Stimulated activated CD4-positive, alpha-beta T cell treated with anti-CD3 and anti-CD28 coated beads, Interleukin-4, amount 100 ng/mL, for 24 hours (primary cell): ENCODE data around the gene XYLT1.
"Not testable (repeated sequence)": the region's sequence is repeated elsewhere in the genome, so short reads cannot be mapped to it uniquely, and the experiment has no call there.

Source experiments
- DNase-seq: peaks from one replicate; pipeline ENCODE4 v3.0.0-alpha.2; 2020

XYLT1 gene

DNA sequence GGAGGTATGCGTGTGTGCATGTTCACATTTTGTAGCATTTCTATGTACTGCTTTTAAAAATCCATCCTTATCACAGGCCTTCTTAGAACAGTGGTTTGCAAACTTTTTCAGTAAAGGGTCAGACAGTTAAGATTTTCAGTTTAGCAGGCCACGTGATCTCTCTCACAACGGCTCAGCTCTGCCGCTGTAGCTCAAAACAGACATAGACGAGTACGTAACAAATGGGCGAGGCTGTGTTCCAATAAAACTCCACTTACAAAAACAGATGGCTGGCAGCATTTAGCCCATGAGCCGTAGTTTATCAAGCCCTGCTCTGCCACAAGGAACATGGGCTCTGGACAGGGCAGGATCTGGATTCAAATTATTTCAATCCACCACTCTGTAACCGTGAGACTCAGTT is 141.8 kb downstream of the XYLT1 start:
- no peak for DNase-seq

DNA sequence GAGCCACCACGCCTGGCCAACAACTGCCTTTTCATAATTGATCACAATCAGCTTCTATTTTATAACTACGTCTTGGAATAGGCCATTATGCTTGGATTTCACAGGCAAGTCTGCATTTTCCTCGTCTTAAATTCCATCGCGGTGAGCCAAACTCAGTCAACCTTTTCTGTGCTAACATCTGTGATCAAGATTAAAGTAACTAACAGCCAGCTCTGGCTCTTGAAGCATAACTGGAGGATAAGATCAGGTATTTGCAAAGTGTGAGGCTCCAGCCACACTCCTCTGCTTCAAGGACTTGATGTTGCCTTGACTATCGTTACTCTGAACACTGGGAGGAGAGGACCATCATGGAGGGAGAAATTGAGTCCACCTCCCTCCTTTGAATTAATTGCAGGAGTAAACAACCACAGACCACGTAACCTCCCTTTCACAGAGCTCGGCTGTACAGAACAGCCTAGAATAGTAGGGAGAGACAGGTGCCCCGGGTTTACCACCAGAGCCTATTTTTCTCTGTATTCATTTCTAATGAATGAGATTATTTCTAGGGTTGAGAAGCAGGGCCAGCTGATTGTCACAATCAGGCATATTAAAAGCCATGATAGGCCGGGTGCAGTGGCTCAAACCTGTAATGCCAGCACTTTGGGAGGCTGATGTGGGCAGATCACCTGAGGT is 143.0 kb downstream of the XYLT1 start:
- no peak for DNase-seq

DNA sequence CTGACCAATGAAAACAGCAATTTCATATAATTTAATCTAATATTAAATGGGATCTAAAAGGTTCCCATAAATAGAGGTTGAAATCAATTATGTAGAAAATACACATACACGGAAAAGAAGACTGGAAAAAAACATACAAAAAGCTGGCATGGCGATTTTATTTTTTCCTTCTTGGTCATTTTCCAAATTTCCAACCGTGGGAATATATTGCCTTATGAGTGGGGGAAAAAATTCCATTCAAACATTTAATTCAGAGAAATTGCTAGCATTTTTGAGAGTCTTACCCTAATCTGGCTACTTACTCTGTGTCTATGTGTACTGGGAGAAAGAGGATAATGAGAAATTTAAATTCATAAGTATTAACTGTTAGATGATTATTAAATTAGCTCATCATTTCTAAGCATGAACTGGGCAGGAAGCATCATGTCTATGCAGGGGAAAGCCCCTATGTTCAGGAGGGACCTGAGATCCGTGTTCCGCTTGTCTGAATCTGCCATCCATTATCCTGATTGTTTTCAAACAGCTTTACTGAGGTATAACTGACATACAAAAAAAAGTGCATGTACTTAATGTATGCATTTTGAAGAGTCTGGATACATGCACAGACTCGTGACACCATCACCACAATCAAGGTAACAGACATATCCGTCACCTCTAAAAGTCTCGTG is 145.2 kb downstream of the XYLT1 start:
- DNase-seq = no peak

DNA sequence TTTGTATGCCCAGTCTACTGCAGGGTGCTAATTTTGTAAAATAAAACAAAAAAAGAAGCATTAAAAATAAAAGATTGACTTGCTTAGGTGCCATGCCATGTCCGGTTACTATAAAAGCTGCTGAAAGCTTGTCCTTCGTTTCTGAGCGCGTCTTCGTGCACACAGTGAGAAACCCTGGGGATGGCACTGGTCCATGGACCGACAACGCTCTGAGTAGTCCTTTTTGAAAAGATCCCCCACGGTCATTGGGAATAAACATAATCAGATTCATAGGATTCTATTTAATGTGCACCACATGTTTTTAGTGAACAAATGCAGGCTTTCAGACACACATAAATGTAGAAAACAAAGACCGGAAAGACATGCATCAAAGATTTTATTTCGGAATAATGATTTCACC is 146.3 kb downstream of the XYLT1 start:
- DNase-seq = no peak

DNA sequence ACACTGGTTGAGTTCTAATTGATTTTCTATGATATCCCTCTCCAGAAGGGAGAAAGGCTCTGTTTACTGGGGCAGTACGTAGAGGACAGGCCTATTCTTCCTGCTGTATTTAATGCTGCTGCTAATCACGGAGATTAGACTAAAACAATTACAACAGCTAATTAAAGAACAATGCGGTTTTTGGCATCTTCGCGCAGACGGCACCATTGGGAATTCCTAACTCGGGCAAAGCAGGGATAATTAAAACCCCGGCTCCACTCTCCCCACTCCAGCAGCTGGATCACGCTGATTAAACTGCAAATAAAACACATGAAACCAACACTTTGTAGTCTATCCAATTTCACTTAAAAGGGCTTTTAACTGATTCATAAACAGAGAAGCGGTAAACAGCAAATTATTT is 147.6 kb downstream of the XYLT1 start:
- DNase-seq = no peak

DNA sequence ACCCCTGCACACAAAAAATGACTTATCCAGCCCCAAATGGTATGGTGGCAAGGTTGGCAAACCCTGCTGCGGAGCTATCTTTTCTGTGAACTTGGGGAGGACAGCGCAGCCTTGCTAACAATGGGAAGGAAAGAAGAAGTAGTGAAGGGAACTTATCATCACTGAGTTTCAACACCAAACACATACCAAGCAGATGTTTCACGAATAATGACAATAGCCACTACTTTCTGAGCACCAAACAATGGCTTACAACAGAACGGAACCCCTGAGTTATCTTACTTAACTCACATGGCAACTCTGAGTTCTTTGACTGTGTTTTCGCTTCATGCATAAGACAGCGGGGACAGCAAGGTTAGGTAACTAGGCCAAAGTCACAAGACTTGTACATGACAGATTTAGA is 148.9 kb downstream of the XYLT1 start:
- DNase-seq = no peak

DNA sequence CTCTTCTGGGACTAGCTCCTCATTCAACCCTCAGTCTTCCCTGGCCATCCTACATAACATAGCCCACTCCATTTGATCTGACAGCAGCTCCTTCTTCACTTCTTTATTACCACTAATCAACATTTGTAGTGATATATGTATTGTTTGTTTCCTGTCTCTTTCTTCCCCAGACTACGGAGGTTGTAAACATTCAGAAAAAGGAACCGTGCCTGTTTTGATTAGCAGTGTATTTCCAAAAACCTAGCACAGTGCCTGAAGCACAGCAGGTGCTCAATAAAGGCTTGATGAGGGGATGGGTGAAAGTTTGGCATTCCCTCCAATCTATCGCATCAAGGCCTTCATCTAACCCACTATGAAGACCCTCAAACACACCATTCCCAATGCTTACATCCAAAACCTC is 150.8 kb downstream of the XYLT1 start:
- DNase-seq = no peak

DNA sequence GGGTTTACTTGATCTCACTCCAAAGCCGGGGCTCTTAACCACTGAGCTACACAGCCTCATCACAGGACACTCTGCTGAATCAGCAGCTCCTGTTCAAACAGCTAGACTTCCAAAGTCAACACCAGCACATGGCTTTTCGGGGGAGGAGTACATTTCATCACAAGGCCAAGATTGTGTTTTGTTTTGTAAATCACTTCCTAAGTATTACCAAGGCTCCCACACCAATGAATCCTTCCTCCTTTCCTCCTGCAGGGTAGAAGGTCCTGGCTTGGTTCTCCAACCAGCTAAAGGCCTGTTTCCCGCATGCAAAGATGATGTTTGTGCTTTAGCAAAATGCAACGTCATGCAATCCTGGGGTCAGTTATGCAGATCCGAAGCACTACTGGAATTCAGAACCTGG is 152.5 kb downstream of the XYLT1 start:
- DNase-seq = no peak

DNA sequence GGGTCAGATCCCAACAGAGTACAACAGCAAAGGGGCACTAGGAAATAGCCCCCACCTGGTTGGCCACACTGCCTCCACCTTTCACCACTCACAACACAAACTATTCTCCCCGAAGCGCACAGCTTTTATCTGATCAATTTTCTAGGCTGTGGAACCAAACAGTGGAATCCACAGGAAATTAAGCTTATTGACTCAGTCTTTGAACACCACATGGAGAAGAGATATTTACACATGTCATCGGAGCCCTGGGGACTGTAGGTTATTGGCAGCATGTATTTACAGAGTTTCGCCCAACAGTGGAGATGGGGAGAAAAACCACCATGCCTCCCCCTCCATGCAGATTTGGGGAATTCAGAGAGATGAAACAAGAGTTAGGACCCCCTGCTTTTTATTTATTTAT is 154.8 kb downstream of the XYLT1 start:
- no peak for DNase-seq

DNA sequence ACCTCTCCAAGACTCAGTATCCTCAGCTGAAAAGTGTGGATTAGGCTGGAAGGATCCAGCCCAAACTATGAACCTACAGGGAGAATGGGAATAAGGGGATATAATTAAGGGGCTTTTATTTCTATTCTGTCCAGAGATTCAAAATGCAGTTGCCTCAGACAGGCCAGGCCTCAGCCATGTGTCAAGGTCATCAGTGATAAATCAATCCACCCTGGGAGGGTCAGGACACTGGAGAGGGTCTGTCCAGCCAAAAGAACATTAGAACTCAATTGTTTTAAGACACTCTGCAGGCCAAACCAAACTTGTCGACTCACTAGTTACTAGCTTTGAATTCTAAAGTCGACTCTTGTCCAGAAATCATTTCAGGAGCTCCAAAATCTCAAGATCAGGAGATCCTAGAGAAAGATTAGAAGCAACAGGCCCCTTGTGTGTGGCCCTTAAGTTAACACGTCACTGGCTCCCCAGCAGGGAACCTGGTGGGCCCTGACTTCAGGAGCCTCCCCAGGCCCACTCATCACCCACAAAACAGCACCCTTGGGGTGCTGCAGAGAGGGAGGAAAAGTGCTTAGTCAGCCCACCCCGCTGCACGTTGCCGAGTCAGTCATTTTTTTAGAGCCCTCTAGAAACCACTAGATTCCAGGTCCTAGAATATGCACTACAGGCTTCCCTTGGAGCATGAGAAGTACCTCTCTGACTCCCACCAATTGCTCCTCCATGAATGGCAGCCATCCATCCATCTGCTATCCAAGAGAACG is 156.8 kb downstream of the XYLT1 start:
- no peak for DNase-seq

DNA sequence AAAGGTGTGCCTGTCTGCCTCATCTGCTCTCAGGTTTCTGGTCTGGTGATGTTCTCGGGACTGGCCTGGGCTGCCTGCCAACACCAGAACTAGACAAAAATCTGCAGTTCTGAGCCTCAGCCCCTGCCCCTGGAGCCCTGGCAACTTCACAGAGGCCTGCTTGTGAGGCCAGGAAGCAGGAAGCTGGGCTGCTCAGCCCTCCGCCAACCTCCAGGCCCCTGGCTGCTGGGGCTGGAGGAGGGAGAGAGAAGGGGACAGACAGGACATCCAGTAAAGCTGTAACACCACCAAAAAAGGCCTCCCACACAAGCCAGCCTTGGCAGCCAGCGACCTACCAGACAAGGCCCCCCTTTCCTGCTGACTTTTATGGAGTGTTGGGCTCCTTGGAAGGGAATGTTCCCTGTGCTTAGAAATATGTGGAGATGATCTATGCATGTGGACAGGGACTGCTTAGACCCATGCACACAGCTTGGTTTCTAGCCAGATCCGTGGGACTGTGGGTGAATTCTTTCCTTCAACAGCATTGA is 157.6 kb downstream of the XYLT1 start:
- DNase-seq = no peak

DNA sequence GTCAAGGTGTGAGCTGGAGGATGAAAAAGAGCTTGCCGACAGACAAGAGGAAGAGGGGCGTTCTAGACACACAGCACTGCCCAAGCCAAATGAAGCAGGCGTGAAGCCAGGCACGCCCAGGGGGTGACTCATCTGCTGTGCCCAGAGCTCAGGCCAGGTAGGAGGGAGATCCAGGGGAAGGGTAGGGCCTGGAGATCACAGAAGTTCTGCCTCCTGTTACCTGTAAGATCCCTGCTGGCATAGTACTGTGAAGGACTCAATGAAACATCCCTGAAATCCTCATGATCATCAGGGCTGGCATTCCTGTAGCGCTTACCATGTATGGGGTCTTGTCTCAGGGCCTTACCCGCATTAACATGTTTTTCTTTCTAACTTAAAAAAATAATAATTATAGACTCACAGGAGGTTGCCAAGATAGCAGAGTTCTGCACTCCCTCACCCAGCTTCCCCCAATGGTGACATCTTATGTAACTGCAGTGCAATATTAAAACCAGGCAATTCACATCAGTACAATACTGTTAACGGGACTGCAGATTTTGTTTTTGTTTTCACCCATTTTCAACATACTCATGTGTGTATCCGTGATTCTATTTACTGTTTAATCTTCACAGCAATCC is 158.6 kb downstream of the XYLT1 start:
- no peak for DNase-seq

DNA sequence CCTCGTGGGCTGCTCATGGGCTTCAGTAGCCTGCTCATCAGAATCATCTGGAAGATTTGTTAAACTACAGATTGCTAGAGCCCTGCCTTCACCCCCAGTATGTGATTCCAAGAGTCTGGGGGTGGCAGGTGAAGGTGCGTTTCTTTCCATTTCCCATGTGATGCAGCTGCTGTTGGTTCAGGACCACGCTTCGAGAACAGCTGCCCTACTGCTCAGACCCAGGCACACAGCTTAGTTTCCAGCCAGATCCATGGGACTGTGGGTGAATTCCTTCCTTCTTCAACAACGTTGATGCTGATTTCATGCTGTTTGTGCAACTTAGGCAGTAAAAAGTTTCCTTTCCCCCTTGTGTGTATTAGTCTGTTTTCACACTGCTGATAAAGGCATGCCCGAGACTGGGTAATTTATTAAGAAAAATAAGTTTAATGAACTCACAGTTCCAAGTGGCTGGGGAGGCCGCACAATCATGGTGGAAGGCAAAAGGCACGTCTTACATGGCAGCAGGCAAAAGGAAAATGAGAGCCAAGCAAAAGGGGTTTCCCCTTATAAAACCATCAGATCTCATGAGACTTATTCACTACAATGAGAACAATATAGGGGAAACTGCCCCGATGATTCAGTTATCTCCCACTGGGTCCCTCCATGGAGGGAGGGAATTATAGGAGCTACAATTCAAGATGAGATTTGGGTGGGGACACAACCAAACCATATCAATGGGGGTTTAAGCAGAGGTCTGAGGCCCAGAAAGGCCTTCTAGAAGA is 159.2 kb downstream of the XYLT1 start:
- no peak for DNase-seq

DNA sequence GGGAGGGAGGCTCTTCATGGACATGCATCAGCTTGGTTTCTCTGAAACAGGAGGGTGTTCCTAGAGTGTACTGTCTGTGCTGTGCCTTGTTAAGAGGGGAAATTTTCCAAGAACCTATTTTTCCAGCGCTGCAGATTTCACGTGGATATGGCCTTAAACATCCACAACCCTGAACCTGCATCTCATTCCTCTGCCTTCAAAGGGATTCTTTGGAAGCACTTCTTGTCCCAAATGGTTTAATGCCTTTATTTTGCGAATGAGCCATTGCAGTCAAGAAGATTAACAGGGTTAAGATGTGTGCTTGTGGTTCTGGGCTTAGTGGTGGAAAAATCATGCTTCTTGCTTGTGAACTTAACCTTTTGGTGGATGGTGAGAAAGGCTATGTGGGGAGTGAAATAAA is 161.2 kb downstream of the XYLT1 start:
- no peak for DNase-seq

DNA sequence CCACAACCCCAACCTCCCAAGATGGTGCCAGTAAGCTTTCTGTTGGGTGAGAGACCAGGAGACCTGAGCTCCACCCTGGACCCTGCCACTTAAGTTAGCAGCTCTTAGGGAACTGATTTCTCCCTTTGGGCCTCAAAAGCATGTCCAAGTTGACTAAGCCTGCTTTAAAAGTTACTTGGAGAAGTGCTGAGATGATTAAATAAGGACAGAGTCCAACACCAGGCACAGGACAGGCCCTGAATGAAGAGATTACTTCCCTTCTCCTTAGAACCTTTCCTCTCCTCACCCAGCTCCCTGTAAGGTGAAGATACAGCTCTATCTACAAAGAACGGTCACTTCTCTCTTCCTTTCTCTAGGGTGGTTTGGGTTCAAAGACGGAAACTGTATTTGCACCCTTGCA is 162.6 kb downstream of the XYLT1 start:
- no peak for DNase-seq

DNA sequence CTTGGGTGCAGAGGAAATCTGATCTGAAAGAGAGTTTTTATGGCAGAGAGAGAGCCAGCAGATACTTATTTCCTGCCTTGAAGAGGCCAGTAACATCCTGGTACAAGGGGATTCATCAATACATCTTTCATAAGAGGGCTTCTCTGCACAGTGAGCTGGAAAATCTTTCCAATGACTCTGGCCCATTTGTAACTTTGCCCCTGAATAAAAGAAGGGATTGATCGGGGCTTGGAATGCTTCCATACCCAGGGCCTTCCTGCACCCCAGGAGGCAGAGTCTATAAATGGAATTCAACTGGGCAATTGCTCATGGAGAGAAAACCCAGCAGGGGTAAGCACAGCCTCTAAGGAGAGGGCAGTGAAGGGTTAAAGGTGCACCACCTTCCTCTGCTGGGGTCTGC is 163.3 kb downstream of the XYLT1 start:
- DNase-seq = no peak

DNA sequence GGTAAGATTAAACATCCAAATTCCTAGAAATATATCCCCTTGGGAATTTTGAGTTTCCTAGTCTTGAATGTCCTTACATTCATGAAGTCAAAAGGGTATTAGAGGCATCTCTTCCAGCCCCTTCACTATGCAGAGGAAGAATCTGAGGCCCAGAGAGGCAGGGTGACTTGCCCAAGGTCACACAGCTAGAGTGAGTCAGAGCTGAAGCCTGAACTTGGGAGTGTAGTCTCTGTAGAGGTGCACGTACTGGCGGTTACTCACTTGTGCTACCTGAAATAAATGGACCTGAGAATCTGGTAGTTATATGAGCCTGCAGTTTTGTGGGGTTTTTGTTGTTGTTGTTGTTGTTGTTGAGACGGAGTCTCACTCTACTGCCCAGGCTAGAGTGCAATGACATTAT is 164.0 kb downstream of the XYLT1 start:
- no peak for DNase-seq

DNA sequence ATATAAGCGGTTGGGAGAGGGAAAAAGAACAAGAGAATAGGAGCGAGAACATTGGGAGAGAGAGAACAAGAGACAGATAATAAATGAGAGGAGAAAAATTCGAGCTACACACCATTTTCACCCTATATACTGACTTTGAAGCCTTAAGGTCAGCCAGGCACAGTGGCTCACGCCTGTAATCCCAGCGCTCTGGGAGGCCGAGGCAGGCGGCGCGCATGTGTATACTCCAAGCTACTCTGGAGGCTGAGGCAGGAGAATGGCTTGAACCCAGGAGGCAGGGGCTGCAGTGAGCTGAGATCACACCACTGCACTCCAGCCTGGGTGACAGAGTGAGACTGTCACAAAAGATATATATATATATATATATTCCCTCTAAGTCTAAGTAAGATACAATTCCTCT is 164.5 kb downstream of the XYLT1 start:
- not testable (repeated sequence) for DNase-seq

DNA sequence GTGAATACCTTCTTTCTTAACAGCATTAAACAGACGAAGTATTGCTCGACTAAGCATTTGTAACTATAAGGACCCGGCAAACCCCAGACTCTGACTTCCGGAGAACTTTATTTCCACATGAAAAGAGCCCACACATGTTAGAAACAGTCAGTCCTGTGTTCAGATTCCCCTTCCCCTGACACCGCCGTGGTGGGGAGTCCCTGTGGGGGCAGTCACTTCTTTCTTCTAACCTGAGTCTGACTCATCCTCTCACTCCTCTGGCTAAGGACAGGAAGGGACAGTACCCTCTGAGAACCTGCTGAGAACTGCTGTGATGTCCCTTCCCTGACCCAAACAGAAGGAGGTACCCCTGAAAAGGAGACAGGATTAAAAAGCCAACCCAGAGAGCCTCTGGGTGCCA is 165.1 kb downstream of the XYLT1 start:
- DNase-seq = peak; percentile 40

DNA sequence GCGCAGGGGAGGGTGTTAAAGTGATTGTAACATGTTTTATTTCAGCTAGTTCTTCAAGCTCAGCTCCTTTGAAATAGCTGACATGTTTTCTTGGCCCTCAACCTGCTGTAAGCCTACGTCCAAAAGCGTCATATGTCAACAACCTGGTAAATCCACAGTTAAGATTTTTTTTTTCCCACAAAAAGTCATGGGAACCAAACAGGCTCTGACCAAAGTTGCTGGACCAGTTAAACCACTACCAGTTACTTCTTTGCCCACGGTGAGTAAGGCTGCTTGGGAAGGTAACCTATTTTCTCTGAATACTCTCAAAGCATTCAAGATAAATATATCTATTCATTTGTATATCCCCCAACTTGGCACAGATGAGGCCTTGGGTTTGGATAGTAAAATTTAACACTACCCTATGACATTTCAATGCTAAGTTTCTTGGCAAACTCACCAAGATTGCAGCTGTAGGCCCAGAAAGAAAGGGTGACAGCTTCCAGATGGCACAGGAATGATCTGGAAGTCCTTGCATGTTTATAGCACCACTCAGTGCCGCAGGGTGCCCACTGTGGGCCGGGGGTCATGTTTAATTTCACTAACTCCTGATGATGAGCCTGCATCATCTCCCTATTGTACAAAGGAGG is 166.2 kb downstream of the XYLT1 start:
- DNase-seq = no peak

DNA sequence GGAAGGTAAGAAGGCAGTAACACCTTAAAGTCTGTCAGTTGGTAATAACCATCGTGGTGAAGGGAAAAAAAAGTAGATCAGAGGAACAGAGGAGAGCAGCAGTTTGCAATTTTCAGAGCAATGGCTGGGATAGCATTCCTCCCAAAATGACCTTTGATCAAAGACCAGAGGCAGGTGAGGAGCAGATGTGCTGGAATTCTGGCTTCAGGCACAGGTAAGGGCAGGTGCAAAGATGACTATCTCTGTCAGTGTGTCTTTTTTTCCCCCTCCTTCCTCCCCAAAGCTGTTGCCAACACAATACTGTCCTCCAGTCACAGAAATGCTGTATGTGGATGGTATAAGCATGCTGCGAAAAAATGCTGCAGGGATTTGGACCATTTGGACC is 166.7 kb downstream of the XYLT1 start:
- DNase-seq = no peak

DNA sequence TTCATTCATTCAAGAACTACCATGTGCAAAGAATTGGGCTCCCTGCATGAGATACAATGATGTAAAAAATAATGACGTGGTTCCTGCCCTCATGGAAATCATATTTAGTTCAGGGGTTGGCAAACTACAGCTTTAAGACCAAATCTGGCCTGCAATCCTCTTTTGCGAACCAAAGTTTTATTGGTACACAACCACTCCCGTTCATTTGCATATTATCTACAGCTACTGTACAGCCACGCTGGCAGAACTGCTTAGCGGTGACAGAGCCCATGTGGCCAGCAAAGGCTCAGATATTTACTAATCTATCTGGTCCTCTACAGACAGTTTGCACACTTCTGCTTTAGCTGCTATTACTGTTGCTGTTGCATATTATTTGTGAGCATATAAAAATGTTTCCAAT is 167.7 kb downstream of the XYLT1 start:
- no peak for DNase-seq
